Measurements from ENCODE around the gene FRAS1.
"Not testable (repeated sequence)": the region's sequence is repeated elsewhere in the genome, so short reads cannot be mapped to it uniquely, and the experiment has no call there.

Gene FRAS1

DNA sequence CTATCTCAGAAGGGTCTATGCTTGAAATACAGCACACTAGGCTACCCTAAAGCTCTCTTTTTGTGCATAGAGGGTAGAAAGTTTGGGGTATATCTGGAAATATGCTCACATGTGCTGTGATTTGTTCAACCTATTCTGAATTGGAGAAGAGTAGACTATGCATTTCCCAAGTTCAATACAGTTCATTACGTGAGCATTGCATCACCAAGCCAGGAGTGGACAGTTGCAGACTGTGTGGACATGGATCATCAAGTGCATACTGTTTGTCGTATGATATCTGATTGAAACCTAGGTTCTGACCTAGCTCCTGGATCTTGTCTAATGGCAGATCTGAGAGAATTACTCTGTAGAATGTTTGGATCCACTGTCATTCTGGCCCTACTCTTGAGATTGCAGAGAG is 161.1 kb downstream of the FRAS1 start:
- no peak for FAIRE-seq

DNA sequence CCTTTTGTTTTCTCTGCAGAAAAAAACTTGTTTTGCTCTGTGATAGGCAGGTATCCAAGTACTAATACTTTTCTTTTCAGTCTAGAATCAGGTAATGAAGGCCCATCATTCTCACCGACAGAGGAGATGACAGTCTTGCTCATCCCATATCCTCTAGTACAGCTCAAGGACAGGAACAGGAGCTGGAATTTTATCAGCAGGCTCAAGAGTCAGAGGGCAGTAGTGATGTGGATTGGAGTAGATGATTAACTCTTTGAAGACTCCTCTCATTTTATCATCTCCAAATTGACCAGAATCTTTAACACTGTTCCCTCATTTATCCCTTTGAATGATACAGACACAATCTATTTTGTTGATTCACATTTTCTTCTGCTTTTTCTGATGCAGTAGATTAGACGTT is 162.7 kb downstream of the FRAS1 start:
- no peak for FAIRE-seq

DNA sequence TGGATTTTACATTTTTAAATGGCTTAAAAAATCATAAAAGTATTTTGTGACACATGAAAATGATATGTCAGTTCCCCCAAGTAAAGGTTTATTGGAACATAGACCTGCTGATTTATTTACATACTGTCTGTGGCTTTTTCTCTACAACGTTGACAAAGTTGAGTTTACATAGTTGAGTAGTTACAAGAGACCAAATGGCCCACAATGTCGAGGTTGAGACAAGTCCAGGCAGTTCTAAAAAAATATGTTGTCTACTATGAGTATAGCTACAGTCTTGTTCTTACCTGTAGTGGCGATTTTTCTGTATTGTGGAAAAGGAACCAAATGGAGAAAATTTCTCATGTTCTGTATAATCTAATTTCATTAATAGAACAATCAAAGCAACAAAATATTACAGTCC is 163.2 kb downstream of the FRAS1 start:
- FAIRE-seq, result no peak

DNA sequence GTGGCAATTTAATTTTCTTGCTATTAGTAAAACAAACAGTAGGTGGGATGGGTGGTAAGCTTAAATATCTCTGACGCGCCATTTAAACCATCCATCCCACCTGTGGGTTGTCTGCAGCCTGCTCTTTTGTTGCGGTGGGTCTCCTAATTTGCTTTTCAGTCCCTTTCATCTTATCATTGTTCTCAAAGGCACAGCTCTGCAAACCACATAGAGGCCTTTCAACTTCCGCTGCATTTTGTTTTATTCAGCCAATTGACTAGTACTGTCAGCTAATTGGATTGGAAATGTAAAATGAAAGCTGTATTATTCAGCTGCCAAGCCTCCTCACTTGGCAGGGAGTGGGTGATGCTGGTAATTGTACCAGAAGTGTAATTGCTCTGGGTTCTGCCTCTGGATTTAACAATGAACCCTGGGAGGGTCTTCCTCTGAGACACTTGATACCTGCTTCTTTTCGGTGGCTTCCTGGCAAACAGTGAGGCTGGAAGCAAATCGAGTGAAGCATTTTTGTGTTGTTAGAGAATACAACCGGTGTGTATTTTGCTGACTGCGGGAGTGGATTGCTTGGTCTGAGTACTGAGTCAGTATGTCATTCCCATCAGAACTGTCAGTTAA is 165.6 kb downstream of the FRAS1 start:
- FAIRE-seq, result no peak

DNA sequence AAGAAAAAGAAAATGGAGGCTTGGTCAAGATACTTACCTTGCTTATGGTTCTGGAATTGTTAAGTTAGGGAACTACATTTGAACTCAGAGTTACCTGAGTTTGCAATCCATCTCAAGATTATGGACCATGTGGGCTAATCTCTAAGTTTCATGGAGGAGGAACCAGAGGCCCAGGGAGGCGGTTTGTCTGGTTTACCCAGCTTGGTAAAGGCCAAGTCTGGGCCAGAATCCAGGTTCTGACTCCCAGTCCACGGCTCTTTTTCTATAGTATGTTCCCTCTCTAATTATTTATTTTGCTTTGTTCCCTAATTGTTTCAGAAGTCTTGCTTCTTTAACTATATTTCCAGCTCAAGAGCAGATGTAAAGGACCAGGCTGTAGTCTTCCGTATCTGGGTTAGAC is 168.1 kb downstream of the FRAS1 start:
- FAIRE-seq, result no peak

DNA sequence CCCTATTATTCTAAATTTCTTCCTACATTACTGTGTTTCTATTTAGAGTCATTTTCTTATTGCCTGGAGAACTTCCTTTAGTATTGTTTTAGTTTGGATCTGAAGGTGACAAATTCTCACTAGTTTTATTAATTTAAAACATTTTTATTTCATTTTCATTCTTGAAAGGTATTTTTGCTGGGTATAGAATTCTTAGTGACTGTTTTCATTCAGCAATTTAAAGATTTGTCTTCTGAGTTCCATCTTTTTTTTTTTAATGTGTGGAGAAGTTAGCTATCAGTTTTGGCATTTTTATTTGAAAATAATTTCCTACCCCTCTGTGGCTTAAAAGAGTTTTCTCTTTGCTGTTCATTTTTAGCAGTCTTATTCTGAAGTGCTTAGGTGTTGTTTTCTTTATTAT is 169.2 kb downstream of the FRAS1 start:
- no peak for FAIRE-seq

DNA sequence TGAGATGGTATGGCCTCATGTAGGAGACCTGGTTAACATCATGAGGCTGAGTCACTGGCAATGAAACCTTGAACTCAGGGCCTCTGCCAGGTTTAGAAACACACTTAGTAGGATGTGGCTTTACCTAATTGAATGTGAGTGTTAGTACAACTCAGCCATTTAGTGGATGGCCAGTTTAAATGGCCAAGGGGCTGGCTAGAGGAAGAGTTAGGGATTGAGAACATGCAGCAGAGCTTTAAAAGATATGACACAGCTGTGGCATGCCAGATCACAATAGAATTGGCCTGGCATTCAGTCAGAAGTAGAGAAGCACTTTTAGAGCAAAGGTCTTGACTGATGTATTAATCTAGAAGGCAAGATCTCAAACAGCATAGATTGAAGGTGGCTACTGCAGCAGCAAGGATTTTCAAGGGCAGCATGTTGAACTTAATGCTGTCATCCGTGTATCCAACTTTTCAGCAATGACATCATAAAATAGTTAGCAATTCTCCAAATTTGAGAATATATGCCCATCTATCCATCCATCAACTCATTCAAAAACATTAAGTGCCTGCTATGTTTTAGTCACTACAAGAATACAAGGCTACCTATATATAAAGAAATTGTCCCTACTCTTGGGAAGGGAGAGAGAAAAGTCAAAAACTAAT is 170.4 kb downstream of the FRAS1 start:
- FAIRE-seq, result no peak

DNA sequence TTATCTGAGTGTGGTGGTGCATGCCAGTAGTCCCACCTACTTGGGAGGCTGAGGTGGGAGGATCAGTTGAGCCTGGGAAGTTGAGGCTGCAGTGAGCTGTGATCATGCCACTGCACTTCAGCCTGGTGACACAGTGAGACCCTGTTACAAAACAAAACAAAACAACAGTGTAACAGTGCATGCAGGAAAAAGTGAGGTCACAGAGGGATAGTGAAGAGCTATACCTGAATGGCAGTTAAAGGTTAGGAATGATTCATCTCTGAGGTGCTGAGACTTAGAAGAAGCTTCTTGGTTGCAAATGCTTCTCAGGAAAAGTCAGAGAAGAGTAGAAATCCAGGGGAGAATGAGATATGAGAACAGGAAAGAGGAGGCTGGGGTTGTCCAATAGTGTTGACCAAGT is 178.7 kb downstream of the FRAS1 start:
- no peak for FAIRE-seq

DNA sequence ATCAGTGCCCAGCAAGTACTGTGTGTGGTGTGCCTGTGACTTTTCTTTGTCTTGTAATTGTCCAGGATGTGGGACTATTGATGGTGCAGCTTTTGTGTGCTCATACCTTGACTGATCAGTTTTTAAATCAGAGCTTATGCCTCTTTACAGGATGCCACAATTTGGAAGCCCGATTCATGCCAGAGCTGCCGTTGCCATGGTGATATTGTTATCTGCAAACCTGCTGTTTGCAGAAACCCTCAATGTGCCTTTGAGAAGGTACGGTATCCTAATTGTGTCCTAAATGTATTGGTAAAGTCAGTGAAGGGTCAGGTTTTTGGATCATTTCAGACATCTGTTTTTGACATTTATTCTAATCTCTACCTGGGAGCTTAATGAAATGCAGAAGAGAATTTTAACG is 180.2 kb downstream of the FRAS1 start:
- FAIRE-seq, result no peak

DNA sequence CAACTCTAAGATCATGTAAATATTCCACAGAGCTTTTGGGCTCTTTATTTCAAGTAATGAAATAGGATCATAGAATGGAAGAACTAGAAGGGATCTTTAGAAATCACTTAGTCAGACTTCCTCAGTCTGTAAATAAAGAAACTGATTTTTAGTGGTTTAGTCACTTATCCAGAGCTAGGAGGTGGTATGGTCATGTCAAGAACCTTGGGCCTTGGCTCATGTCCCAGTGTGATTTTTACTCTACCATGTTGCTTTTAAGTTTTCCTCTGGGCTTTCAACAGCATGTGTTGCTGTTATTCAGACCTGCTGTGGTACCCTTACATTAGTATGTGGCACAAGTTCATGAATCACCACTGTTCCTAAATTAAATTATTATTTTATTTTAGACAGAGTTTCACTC is 184.9 kb downstream of the FRAS1 start:
- no peak for FAIRE-seq

DNA sequence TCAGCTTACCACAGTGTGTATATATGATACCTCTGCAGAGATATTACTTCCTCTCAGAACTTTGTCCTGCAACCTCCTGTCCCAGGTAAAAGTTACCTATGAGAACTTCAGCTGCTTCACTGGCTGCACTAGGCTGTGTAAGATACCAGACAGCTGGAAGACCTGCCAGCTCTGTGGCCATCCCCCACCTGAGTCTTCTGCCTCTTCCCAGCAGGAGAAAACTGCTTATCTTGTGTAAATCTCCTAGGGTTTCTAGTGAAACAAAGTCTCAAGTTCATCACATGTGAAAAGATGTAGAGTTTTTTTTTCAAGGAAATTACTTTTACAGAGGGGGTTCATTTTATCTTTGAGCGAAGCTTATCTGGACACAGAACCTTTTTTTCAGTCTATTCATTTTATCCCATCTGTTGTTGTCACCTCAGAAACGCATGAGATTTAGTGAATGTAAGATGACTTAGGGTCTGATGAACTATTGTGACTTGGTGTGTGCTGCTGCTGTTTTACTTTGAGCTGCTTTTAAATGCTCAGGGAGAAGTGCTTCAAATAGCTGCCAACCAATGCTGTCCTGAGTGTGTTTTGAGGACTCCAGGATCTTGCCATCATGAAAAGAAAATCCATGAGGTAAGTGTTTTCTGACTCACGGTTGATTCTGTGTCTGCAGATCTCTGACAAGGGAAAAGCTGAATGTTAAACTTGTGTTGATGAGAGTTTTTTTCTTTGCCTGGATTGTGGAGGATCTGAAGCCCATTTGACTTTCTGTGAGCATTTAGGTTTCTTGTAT is 187.8 kb downstream of the FRAS1 start:
- no peak for FAIRE-seq

DNA sequence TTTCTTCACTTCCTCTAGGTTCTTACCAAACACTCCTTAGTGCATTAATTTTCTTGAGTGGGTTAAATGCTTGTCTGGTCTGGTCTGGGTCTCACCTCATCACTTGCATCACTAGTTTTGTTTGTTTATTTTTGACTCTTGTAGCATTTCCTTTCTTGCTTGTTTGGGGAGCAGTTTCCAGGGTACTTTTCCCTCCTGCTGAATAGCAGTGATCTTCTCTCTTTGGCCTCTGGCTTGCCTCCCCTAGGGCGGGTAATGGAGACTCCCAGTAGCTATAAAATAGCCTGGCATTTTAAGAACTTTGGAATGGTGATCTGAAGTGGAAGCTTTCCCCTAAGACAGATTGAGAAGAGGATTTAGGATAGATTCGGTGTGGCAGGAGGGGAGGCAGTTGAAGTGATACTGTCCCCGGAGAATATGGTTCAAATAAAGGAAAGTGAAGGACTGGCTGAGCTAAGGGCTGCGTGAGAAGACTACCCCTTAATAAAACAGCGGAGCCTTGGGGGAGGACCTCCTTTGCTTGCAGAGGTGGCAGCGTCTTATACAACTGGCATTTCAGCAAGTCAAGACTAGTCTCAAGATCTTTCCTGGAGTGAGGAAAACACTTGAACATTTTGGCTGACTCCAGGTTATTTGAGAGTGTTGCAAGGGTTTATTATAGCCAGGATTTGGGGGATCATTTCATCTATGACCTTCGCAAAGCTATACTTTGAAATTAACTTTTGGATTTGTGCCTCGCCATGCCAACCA is 190.6 kb downstream of the FRAS1 start:
- no peak for FAIRE-seq

DNA sequence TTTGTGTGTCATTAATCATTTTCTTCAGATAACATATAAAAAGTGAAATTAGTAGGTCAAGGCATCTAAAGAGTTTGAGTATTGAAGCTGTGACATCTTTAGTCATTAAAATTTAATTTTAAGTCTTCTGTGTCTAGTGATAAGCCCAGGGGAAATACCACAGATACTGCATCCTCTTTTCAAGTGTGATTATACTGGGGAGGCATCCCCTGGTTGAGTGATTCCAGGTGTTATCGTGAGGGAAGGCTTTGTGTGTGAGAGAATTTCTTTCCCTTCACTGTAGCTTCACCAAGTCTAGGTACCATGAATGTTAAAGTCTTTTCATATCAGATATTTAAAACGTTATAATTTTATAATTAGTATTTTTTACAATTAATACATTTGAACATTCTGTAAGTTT is 193.4 kb downstream of the FRAS1 start:
- no peak for FAIRE-seq

DNA sequence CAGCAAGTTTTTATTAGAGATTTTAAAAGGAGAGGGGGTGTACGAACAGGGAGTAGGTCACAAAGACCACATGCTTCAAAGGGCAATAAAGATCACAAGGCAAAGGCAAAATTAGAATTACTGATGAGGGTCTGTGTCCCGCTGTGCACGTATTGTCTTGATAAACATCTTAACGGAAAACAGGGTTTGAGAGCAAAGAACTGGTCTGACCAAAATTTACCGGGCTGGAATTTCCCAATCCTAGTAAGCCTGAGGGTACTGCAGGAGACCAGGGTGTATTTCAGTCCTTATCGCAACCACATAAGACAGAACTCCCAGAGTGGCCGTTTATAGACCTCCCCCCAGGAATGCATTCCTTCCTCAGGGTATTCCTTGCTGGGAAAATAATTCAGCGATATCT is 195.7 kb downstream of the FRAS1 start:
- FAIRE-seq, result not testable (repeated sequence)

DNA sequence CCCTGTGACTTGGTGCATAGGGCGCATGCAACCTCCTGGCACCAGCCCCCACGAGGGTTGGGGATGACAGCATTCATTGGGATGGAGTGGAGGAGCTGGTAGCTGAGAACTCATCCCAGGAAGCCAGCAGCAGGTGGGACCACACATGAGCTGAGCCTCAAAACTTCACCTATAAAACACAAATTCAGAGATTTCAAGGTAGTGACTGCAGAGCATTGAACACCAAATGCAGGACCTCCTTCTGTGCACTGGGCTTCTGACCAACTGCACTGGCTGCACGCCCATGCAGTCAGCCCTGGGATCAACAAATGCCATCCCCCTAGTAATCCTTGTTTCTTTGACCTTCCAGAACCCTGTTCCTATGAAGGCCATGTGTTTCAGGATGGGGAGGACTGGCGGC is 197.8 kb downstream of the FRAS1 start:
- FAIRE-seq, result no peak

DNA sequence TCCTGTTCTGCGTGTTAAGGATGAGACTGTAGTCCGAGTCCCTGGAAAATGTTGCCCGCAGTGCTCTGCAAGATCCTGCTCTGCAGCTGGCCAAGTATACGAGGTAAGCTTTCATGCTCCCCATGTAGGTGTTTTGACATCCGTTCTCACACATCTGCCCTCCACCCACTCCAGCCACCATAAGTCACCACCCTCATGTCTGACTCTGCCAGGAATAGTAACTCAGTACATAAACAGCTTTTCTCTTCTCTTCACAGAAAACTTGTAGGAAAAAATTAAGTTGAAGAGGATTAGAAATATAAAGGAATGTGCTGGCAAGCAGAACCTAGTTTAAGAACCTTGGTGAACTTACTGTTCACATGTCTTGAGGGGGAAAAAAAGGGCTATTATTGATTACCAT is 207.9 kb downstream of the FRAS1 start:
- FAIRE-seq, result no peak

DNA sequence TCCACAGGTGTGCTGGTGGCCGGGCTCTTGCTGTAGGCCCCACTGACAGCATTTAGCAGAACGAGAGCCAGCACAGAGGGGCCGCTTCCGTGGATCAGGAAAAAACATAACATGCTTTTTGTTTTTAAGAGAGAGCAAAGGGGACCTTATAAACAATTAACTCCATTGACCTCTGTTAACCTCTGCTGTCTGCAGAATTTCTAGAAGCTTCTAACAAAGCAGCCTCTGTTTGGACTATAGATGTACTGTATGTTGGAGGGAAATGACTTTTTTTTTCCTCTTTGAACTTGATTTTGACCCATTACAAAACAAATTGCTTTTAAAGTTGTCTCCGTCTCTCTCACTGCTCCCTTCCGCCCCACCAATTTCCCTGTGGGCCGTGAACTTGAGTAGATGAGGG is 210.7 kb downstream of the FRAS1 start:
- FAIRE-seq, result no peak

DNA sequence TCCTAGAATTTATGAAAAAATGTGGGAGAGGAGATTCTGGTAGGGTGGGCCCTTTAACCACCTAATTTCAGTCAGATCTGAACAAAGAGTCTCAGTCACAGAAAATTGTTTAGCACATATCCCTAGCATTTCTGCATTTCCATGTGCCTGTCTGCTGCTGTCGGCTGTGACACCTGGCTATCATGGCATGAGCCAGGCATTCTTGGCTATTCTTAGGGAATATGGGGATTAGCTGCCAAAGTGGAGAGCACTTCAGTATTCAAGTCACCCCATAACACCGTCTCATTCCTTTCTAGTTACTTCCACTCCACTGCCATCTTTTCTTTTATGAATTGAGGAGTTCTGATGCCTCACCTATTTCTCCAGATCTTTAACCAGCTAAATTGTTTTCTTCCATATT is 211.5 kb downstream of the FRAS1 start:
- no peak for FAIRE-seq

DNA sequence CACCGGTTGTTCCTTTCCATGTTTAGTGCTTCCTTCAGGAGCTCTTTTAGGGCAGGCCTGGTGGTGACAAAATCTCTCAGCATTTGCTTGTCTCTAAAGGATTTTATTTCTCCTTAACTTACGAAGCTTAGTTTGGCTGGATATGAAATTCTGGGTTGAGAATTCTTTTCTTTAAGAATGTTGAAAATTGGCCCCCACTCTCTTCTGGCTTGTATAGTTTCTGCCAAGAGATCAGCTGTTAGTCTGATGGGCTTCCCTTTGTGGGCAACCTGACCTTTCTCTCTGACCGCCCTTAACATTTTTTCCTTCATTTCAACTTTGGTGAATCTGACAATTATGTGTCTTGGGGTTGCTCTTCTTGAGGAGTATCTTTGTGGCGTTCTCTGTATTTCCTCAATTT is 218.3 kb downstream of the FRAS1 start:
- not testable (repeated sequence) for FAIRE-seq

DNA sequence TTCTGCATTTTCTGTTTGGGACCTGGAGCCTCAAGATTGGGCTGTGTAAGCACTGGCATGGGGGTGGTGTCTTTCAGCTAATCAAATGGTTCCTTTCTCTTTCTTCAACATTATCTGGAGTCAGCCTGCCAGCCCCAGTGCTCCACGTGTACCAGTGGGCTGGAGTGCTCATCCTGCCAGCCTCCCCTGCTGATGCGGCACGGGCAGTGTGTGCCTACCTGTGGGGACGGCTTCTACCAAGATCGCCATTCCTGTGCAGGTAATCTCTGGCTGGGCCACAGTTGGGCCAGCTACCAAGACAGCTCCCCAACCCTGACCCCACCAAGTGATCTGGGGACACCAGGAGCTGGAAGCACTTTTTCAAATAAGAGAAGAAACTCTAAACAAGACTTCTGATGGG is 229.2 kb downstream of the FRAS1 start:
- no peak for FAIRE-seq

DNA sequence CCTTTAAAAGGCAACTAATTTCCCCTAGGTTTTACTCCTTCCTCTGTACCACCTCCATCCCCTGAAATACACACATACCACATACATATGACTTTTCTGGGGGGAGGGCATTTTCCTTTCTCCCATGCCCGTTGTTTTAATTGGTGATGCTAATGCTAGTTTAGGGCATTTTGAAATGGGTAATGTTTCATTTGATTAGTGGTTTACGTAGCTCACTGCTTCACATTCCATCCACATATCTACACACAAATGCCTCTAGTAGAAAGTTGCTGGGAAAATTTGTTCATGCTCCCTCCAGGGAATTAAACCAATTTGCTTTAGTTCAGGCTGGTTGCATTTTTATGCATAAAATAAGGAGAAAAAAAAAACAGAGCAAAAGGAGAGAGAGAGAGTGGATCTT is 231.2 kb downstream of the FRAS1 start:
- FAIRE-seq, result no peak

DNA sequence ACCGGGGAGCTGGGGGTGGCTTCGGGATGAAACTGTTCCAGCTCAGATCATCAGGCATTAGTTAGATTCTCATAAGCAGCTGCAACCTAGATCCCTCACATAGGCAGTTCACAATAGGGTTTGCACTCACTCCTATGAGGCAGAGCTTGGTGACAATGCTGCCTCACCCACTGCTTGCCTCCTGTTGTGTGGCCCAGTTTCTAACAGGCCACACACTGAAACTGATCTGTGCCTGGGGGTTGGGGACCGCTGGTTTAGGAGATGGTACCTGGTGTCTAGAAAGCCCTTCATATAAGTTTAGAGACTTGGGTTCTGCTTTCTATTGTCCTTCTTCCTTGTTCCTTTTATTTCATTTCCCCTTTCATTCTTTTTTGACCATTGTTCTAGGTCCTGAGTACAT is 234.2 kb downstream of the FRAS1 start:
- no peak for FAIRE-seq

DNA sequence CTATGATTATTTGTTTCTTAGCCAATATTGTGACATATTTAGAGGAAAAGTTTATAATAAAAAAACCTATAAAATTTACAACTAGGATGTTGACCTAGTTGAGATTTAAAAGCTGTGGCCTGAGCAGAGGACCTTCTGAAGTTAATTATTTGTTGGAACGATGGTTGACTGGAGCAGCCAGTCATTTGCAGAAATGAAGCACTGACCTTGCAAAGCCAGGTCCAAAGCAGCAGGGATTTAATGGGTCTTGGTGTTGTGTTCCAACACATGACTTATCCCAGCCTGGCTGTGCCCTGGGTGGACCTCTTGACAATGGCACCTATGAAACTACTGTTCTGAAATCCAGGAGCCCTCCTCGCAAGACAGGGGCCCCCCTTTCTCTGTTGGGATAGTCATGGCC is 235.2 kb downstream of the FRAS1 start:
- FAIRE-seq, result peak; percentile 64

DNA sequence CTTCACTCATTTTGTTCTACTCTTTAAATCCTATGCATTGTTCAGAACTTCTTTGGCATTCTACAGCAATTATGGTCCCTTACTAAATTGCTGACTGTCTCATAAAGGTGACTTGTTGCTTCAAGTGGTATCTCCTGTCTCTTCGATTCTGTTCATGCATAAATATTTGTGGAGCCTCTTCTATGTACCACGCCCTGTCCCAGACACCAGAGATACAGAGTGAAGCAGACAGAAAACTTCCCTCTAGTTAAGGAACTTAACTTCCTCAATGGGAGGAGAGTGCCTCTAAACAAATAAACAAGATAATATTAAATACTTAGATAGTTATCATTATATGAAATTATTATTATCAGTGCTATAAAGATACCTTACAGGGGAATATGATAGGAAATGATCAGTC is 235.7 kb downstream of the FRAS1 start:
- no peak for FAIRE-seq
